NCI-H526 (cell line): ENCODE results near the gene HSPH1.
"Not testable (repeated sequence)": the region's sequence is repeated elsewhere in the genome, so short reads cannot be mapped to it uniquely, and the experiment has no call there.

Experiments
- DNase-seq, 2 experiments: peaks; one replicate each; lab custom pipeline; 2025; lab: John Stamatoyannopoulos, UW

Gene HSPH1

GRCh38 chr13:31131470-31131961 lies 30.2 kb downstream of the HSPH1 start:
- DNase-seq, result no peak

- DNase-seq, result no peak
Measured at GRCh38 chr13:31129419-31129818, 32.3 kb downstream of the HSPH1 start.

- no peak for DNase-seq
Measured at GRCh38 chr13:31124204-31124603, 37.5 kb downstream of the HSPH1 start.

GRCh38 chr13:31122544-31123260 lies 39.0 kb downstream of the HSPH1 start:
- no peak for DNase-seq

- DNase-seq, result no peak
Measured at GRCh38 chr13:31122143-31122542, 39.6 kb downstream of the HSPH1 start.

GRCh38 chr13:31121379-31122140 lies 40.1 kb downstream of the HSPH1 start:
- DNase-seq, result peak in 1 of 2 experiments; percentile 30

- peak; percentile 55 to 62 for DNase-seq
Measured at GRCh38 chr13:31119966-31120700, 41.6 kb downstream of the HSPH1 start.

- DNase-seq, result no peak
Measured at GRCh38 chr13:31119526-31119925, 42.2 kb downstream of the HSPH1 start.

- no peak for DNase-seq
Measured at GRCh38 chr13:31116224-31116623, 45.5 kb downstream of the HSPH1 start.

GRCh38 chr13:31115616-31116015 lies 46.1 kb downstream of the HSPH1 start:
- DNase-seq, result peak; percentile 56 to 65

GRCh38 chr13:31114641-31115040 lies 47.1 kb downstream of the HSPH1 start:
- no peak for DNase-seq

GRCh38 chr13:31111136-31111535 lies 50.6 kb downstream of the HSPH1 start:
- no peak for DNase-seq

- DNase-seq, result peak in 1 of 2 experiments; percentile 21
Measured at GRCh38 chr13:31110617-31111016, 51.1 kb downstream of the HSPH1 start.

- DNase-seq, result no peak
Measured at GRCh38 chr13:31110169-31110568, 51.5 kb downstream of the HSPH1 start.

- no peak for DNase-seq
Measured at GRCh38 chr13:31107109-31107508, 54.6 kb downstream of the HSPH1 start.

GRCh38 chr13:31105856-31106255 lies 55.8 kb downstream of the HSPH1 start:
- DNase-seq, result no peak

- DNase-seq, result peak in 1 of 2 experiments; percentile 14
Measured at GRCh38 chr13:31105020-31105795, 56.5 kb downstream of the HSPH1 start.

- DNase-seq, result no peak
Measured at GRCh38 chr13:31102905-31103304, 58.8 kb downstream of the HSPH1 start.

GRCh38 chr13:31101472-31102170 lies 60.1 kb downstream of the HSPH1 start:
- no peak for DNase-seq

- DNase-seq, result no peak
Measured at GRCh38 chr13:31100721-31101120, 61.0 kb downstream of the HSPH1 start.

- DNase-seq, result not testable (repeated sequence)
Measured at GRCh38 chr13:31097911-31098434, 63.7 kb downstream of the HSPH1 start.
